ENCODE results near the gene MEIOB.

DNA sequence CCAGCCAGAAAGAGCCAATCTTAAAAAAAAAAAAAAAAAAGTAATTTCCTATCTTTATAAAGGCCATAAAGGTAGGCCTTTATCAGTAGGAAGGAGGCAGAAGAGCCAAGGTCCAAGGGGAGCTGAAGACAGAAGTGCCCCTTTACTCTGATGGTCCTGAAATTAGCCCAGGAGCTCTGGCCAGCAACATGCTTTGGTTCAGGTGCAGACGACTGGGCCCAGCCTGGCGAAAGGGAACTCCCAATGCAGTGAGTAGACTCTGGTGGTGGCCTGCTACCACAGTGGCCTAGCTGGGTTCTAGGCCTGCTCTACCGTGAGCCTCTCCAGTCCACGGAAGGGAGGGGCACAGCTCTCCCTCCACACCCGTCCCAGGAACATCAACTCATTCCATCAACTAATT, 23.1 kb upstream of the MEIOB start:
- TF ChIP-seq, protein P1, sequence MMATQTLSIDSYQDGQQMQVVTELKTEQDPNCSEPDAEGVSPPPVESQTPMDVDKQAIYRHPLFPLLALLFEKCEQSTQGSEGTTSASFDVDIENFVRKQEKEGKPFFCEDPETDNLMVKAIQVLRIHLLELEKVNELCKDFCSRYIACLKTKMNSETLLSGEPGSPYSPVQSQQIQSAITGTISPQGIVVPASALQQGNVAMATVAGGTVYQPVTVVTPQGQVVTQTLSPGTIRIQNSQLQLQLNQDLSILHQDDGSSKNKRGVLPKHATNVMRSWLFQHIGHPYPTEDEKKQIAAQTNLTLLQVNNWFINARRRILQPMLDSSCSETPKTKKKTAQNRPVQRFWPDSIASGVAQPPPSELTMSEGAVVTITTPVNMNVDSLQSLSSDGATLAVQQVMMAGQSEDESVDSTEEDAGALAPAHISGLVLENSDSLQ (IDR thresholded peaks at IDR 0.05), result no peak
- TF ChIP-seq ELF4 (IDR thresholded peaks at IDR 0.05) (no peak), TARDBP (IDR thresholded peaks at IDR 0.05) (no peak), FOXA1 (IDR thresholded peaks at IDR 0.05) (no peak), LEF1 (IDR thresholded peaks at IDR 0.05; ENCODE audit: borderline replicate concordance) (no peak), FOXM1 (IDR thresholded peaks at IDR 0.05; ENCODE audit: borderline replicate concordance) (no peak), SP1 (IDR thresholded peaks at IDR 0.05) (no peak), FOXK2 (IDR thresholded peaks at IDR 0.05) (no peak), NFRKB (IDR thresholded peaks at IDR 0.05) (no peak), SUZ12 (IDR thresholded peaks at IDR 0.05) (no peak), ARNT (IDR thresholded peaks at IDR 0.05) (no peak), BHLHE40 (IDR thresholded peaks at IDR 0.05; ENCODE audit: borderline replicate concordance) (no peak), L3MBTL2 (conservative IDR thresholded peaks at IDR 0.05) (no peak)
